Activated CD8-positive, alpha-beta memory T cell treated with anti-CD3 and anti-CD28 coated beads for 4 hours (primary cell): ENCODE measurements around the gene AGTRAP.

Source experiments
- DNase-seq, 2 donors: peaks; one replicate each; pipeline ENCODE4 v3.0.0-alpha.2; 2020; ENCODE audit warnings: low read depth in 2 of 2

The AGTRAP gene

GRCh38 chr1:11800391-11800755 is 64.4 kb downstream of the AGTRAP start:
- DNase-seq = no peak
